ENCODE data around the gene VAV2.
A peak's percentile ranks its signal among the peaks of the same experiment; 100 is the strongest.
"Not testable (repeated sequence)": the region's sequence is repeated elsewhere in the genome, so short reads cannot be mapped to it uniquely, and the experiment has no call there.

VAV2 gene

GRCh38 chr9:133995012-133995896 is 3.1 kb upstream of the VAV2 start:
- DNase-seq (ENCODE audit: low read depth), result no peak

GRCh38 chr9:133994353-133995011 is 2.4 kb upstream of the VAV2 start:
- peak; percentile 58 for DNase-seq (ENCODE audit: low read depth)

GRCh38 chr9:133993635-133994253 is 1.6 kb upstream of the VAV2 start:
- DNase-seq (ENCODE audit: low read depth), result no peak

- DNase-seq (ENCODE audit: low read depth), result peak; percentile 68
These were observed 883 bp upstream of the VAV2 start for GRCh38 chr9:133992780-133993634.

GRCh38 chr9:133991214-133991921 is 756 bp downstream of the VAV2 start:
- DNase-seq (ENCODE audit: low read depth), result no peak

- no peak for DNase-seq (ENCODE audit: low read depth)
These were observed 1.5 kb downstream of the VAV2 start for GRCh38 chr9:133990366-133991213.

GRCh38 chr9:133989625-133990365 is 2.3 kb downstream of the VAV2 start:
- DNase-seq (ENCODE audit: low read depth), result no peak

GRCh38 chr9:133988771-133989170 is 3.4 kb downstream of the VAV2 start:
- not testable (repeated sequence) for DNase-seq (ENCODE audit: low read depth)

GRCh38 chr9:133987946-133988665 is 4.0 kb downstream of the VAV2 start:
- DNase-seq (ENCODE audit: low read depth), result no peak

GRCh38 chr9:133987446-133987788 is 4.7 kb downstream of the VAV2 start:
- DNase-seq (ENCODE audit: low read depth), result no peak

- no peak for DNase-seq (ENCODE audit: low read depth)
These were observed 5.2 kb downstream of the VAV2 start for GRCh38 chr9:133986774-133987445.

GRCh38 chr9:133986061-133986460 is 6.1 kb downstream of the VAV2 start:
- DNase-seq (ENCODE audit: low read depth), result no peak

- DNase-seq (ENCODE audit: low read depth), result no peak
These were observed 9.0 kb downstream of the VAV2 start for GRCh38 chr9:133982971-133983720.

GRCh38 chr9:133981958-133982681 is 10.0 kb downstream of the VAV2 start:
- DNase-seq (ENCODE audit: low read depth), result no peak

GRCh38 chr9:133981589-133981957 is 10.6 kb downstream of the VAV2 start:
- no peak for DNase-seq (ENCODE audit: low read depth)

GRCh38 chr9:133980864-133981588 is 11.1 kb downstream of the VAV2 start:
- DNase-seq (ENCODE audit: low read depth), result no peak
